LNCaP clone FGC (cell line): ENCODE measurements around the gene RYR3.
A peak's percentile ranks its signal among the peaks of the same experiment; 100 is the strongest.

Source experiments
- DNase-seq: peaks from one replicate; pipeline ENCODE4 v3.0.0-alpha.2; 2011; ENCODE audit warnings: low read depth
- H3K4me3 ChIP-seq: 2 replicates; pipeline ENCODE4 v1.5.1; 2011; ENCODE audit warnings: mild to moderate bottlenecking, low read depth, low read length, control low read depth
- TF ChIP-seq, protein P1 (sequence below): IDR thresholded peaks from 2 replicates; pipeline ENCODE4 v1.5.1; 2012; ENCODE audit warnings: mild to moderate bottlenecking; ENCODE audit not compliant: control insufficient read depth, insufficient read depth; ENCODE audit errors: extremely low read depth

The RYR3 gene

DNA sequence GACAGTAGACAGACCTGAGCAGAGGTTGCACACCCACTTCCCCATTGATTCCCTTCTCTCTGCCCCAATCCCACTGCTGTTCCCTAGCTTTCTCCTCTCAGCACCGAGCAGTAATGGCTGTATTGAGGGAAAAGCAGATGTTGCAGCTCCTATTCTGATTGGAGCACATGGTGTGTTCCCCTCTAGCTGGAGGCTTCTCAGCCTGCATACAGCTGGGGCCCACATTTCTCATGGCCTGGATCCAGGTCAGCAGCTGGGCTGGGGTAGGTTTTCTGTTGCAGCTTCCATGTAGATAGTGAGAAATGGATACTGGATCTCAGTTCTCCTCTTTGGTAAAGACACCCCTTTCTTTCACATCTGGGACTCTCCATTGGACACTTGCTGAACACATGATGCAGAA lies 50.1 kb downstream of the RYR3 start:
- no peak for DNase-seq
- TF ChIP-seq, protein P1, sequence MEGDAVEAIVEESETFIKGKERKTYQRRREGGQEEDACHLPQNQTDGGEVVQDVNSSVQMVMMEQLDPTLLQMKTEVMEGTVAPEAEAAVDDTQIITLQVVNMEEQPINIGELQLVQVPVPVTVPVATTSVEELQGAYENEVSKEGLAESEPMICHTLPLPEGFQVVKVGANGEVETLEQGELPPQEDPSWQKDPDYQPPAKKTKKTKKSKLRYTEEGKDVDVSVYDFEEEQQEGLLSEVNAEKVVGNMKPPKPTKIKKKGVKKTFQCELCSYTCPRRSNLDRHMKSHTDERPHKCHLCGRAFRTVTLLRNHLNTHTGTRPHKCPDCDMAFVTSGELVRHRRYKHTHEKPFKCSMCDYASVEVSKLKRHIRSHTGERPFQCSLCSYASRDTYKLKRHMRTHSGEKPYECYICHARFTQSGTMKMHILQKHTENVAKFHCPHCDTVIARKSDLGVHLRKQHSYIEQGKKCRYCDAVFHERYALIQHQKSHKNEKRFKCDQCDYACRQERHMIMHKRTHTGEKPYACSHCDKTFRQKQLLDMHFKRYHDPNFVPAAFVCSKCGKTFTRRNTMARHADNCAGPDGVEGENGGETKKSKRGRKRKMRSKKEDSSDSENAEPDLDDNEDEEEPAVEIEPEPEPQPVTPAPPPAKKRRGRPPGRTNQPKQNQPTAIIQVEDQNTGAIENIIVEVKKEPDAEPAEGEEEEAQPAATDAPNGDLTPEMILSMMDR = no peak
- H3K4me3 ChIP-seq = no peak overlapping the region

DNA sequence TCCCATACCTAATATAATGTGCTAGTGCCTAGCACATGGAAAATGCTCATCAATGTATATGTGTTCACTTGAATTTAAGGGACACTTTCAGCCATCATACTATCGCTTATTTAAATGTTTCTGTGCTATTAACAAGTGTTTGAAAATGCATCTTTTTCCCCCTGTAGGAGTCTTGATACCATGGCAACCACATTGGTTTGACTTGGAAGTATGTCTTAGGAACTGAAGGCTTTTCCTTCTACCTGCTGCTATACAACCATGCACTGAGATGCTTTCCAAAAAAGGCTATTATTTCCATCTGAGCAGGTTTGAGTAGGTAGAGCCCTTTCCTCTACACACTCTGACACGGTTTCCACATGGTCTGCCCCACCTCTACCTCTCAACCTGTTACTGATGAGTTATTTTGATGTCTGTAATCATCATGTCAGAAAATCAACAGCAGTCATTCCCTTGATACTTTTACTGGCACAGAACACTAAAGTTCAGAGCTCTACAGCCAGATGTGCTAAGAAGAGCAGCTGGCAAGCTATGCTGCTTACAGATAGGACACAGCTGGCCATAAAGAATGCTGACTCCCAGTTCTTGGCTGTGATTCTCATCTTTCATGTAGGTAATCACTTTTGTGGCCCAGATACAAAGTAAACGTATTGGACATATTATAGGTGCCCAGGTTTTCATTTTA lies 59.3 kb downstream of the RYR3 start:
- no peak overlapping the region for H3K4me3 ChIP-seq
- peak; percentile 6 for DNase-seq
- TF ChIP-seq, protein P1 = no peak

DNA sequence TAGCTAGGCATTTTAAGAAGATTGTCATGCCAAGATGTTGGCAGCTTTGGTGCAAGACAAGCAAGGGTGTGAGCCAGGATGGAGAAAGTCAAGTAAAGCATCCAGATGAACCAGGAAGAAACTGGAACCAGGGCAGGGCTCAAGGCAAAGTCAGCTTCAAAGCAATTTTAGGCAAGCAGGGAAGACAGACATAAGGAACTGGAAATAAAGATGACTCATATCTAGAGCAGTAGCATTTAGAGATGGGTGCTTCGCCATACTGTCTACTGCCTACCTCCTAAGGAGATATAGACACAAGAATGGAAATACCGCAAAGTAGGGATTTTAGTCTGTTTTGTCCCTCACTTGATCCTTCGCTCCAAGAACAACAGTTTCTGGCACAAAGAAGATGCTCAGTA lies 59.9 kb downstream of the RYR3 start:
- no peak overlapping the region for H3K4me3 ChIP-seq
- TF ChIP-seq, protein P1 = no peak
- DNase-seq = no peak

DNA sequence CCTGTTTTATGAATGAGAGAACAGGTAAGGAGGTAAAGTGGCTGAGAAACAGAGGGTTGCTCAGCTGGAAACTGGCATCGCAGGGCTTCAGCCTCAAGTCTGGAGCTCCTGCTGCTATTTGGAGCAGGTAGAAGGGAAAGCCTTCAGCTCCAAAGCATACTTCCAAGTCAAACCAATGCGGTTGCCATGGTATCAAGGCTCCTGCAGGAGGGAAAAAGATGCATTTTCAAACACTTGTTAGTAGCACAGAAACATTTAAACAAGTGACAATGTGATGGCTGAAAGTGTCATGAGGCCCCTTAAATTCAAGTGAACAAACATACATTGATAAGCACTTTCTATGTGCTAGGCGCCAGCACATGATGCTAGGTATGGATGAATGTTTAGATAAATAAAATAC lies 60.4 kb downstream of the RYR3 start:
- TF ChIP-seq, protein P1 = no peak
- no peak overlapping the region for H3K4me3 ChIP-seq
- no peak for DNase-seq

DNA sequence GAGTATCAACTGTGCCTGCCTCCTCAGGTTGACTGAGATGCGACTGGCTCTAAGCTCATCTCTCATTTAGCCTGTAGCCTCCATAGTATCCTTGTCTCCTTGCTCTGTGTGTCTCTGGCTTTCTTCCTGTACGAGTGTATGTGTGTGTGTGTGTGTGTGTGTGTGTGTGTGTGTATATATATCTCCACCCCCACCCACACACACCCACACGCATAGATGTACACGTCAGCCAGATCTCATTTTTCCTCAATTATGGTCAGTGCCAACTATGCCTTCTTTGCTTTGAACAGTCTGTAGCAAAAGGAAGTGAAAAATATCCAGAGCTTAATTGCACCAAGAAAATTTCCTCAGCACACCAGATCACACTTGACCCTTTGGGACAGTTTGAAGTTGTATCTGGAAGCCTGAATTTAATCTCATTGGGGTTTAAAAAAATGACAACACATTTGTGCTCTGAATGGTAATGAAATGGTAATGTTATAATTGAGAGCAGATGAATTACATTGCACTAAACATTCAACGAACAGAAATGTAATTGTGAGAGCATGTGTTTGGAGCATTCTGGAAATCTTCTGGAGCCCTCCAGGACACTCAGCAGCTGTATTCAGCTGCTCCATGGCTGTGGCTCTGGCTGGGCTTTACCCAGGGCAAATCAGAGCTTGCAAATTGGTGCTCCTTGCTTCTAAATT lies 63.6 kb downstream of the RYR3 start:
- H3K4me3 ChIP-seq = no peak overlapping the region
- DNase-seq = no peak
- TF ChIP-seq, protein P1 = no peak

DNA sequence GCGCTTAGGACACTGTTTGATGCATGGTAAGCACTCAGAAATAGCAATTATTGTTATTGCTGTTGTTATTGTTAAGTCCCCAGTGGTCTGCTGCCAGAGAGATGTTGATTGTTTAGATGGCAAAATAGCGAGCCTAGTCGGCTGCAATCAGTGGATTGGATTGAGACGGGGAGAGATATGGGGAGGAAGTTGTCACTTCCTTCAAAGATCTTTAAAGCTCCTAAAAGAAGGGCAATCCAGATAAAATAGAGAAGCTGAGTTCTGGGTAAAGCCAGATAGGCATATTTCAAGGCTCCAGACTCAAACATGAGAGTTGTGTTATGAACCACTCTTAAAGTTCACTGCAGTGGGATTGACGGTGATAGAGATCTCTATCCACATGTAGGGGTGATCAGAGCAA lies 64.5 kb downstream of the RYR3 start:
- H3K4me3 ChIP-seq = no peak overlapping the region
- DNase-seq = no peak
- TF ChIP-seq, protein P1 = no peak
